HG03520 (cell line): Measurements from ENCODE around the gene MIB2.
"Not testable (repeated sequence)": the region's sequence is repeated elsewhere in the genome, so short reads cannot be mapped to it uniquely, and the experiment has no call there.

Source experiments
- ATAC-seq: cut with Tn5 transposase; IDR thresholded peaks from one replicate; pipeline ENCODE4 v1.9.1; 2021; ENCODE audit warnings: mild to moderate bottlenecking, moderate library complexity; ENCODE audit not compliant: unreplicated experiment

The MIB2 gene

DNA sequence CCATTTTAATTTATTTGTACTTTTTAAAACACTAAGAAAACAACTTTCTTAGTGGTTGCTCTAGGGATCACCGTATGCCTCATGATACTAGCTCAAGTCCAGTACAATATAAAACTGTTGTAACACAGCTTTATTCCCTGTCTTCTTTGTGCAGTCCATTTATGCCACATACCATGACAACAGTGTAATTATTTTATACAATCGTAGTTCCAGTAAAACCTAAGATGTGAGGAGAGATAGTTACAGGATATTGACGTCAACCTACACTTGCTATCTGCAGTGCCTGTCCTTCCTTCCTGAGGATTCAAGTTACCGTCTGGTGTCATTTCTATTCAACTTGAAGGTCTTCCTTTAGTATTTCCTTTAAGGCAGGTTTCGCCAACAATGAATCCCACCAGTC lies 31.0 kb downstream of the MIB2 start:
- not testable (repeated sequence) for ATAC-seq

DNA sequence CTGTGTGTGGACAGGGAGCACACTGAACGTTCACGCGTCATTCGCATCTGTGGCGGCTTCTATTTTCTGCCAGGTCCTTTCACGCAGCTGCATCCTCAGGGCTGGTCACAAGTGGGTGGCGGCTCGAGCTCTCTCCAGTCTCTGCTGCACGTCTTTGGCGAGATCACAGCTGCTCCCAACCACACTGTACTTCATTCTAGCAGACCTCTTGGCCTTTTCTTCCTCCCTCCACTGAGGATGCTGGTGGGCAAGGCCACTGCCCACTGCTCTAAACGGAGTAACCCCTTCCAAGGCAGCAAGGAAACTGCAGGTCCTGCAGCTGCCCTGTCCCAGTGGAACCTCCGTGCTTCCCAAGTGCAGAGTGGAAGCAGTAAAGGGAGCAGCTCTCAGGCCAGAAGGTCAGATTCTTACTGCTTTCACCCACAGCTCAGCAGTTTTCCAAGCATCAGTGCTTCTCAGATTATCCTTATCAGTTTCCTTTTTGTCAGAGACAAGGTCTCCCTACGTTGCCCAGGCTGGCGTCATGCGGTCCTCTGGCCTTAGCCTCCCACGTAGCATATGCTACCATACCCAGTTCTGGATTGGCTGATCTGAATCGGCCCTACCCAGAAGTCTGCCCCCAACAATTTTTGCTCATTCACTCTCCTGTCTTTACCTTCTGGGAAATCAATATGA lies 32.4 kb downstream of the MIB2 start:
- ATAC-seq, result not testable (repeated sequence)

DNA sequence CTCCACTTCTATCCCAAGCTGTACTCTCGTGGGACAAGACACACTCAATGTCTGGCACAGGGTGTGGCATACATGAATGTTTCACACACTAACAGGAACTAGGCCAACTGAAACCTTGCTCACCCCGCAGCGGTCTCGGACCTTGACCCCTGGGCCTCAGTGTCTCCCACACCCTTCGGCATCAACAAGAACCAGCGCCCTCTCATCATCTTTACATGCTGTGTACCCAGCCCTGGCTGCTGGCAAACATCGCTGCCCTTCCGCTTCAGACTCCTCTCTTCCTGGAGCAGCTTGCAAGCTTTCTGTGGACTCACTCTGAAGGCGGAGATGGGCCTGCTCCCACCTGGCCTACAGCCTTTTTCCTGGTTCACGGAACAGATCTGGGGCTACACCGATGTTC lies 33.0 kb downstream of the MIB2 start:
- not testable (repeated sequence) for ATAC-seq

DNA sequence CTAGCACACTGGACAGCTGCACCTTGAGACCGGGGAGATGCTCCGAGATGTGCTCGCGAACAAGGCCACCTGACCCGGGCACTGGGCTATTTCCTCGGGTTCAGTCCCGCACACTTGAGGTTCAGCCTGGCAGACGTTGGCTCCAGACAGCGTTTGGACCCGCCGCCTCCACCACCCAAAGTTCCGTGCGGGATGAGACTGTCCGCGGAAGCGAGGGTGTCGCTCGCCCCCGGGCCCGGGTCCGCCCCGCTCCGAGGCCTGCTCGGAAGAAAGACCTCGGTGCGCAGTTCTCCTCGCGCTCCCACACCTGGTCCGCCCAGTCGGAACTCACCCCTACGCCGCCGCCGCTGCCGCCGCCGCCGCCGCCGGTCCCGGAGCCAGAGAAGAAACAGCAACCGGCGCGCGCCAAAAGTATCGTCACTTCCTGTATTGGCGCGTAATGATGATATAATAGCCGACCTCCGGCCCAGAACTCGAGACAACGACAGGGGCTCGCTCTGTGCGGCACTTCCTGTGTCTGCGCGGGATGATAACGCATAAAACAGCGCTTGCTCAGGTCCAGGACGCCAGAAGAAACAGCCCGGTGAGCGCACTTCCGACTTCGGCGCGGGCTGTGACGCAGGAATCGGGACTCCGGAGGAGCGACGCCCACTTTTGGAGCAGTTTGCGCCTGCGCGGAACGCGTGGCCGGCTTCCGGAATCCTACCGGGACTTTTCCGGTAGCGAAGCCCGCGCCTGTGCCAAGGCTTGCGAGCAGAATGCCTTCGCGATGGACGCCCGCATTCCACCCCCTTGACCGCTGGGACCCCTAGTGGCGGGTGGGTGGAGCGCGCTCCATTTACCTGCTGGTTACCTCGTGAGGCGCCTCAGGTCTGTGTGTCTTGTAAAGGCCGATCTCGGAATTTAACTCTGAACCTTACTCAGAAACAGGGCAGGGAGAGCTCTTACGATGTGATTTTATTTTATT lies 43.6 kb downstream of the MIB2 start, which contains the start of gene CDK11B:
Gene CDK11B, minus strand, starts transcription at position 422 of the 967 bp plus-strand sequence. CDS start 1,519 bp downstream, outside the sequence.
- ATAC-seq, result peak; percentile 91

DNA sequence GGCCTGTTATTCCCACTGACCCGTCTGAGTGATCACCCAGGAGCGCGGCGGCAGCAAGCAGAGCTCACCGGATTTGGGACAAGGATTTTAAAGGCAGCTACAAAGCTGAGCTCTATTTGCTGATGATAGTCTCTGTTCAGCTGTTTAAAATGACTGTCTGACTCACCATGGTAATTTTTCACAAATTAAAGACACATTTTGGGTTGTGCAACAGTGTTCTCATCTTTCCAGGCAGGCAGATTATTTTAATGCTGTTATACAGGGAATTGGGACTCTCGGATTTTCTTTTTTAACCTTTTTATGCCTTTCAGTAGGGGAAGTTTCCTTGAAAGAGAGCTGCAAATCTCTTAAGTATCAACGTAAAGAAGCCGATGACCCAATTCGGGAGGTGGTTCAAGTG lies 47.1 kb downstream of the MIB2 start:
- ATAC-seq, result not testable (repeated sequence)

DNA sequence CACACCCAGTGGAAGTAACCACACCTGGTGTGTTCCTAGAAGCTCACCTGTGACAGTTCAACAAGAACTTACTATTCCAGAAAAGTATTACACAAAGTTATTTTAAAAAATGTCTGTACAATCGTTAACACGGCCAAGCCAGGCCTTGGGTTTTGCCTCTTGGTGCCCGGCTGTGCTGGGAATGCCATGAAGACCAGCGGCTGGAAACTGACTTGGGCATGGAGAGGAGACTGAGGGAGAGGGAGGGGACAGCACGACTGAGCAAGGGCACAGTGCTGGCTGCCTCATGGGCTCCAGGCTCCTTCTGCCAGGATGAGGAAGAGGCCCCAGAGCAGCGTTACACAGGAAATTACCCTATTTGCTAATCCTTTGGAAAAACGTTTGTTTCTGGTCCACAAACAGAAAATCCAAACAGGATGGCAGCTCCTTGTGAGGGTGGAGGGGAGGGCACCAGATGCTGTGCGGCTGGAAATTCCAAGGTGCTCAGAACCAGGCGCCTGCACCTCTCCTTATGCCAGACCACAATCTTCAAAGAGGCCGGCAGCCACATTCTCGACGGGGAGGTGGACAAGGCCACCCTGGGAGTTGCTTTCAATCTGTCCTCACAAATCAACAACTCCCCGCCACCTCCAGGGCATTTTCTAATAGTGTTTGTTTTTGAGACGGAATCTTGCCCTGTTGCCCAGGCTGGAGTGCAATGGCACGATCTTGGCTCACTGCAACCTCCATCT lies 47.7 kb downstream of the MIB2 start:
- not testable (repeated sequence) for ATAC-seq

DNA sequence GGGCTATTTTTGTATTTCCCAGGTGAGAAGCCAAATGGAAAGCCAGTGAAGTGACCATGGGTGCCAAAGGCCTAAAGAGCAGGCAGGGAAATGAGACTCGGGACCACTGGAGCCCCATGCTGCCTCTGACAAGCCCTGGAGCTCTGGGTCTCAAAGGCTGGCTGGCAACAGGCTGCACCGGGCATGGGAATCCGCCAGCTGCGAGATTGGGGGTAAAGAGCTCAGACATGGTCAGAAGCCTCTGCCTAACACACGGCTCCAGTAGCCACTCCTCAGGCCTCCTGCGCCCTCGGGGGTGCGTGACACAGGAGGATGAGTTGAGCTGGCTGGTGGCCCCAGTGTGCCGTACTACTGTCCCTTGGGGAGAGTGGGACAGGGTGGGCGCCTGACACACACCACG lies 49.0 kb downstream of the MIB2 start:
- not testable (repeated sequence) for ATAC-seq

DNA sequence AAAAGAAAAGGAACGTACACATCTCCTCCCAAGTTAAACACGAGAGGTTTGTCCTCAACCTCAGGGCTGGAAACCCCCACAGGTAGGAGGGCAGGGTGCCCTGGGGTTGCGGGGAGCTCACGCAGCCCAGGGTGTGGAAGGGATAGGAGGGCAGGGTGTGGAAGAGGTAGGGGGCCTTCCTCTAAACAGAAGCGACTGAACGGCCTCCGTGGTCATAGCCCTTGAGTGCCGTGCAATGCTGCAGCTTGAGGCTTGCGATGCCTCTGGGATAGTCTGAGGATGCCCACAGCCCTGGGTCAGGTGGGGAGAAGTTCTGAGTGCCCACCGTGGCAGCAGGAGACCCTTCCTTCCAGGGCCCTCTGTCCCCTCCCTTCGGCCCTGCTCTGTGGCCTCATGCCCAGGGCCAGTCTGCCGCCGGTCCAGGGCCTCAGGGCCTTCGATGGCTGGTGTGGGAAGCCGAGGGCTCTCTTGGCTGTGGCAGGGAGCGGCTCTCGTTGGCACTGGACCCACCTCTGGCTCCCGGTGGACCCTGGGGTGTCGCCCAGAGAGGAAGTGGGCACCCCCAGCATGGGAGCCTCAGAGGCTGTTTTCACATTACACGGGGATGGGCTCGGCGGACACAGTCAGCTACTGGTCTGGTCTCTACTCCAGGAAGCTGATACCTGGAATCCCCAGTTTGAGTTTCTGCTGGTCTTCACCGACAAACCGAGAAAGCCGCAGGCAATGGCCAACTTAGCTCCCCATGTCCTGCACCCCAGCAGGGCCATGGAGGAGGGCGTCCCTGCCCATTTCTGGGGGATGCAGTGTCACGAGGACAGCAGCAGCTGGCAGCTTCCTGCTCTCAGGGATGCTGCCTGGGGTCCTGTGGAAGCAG lies 49.9 kb downstream of the MIB2 start:
- no peak for ATAC-seq

DNA sequence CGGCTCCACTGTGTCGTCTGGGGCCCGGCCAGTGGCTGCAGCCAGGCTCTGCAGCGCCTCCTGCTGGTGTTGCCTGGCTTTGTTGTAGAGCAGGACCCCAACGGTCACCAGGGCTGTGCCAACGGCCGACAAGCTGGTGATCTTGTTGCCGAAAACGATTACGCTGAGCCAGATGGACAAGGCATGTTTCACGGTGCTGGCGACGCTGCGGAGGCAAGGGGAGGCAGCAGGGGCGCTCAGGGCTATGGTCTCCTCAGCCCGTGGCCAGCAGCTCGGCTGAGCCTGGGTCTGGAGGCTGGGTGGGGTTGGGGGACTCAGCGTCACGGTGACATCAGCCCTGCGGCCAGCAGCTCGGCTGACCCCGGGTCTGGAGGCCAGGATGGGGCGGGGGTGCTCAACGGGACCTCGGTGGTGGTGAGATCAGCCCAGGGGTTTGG lies 50.5 kb downstream of the MIB2 start:
- ATAC-seq, result no peak

DNA sequence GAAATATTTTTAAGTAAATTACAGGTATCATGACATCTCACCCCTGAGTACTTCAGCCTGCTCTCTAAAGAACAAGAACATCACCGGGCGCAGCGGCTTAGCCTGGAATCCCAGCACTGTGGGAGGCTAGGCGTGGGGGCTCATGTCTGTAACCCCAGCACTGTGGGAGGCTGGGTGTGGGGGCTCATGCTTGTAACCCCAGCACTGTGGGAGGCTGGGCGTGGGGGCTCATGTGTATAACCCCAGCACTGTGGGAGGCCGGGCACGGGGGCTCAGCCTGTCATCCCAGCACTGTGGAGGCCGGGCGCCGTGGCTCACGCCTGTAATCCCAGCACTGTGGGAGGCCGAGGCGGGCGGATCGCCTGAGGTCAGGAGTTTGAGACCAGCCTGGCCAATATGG lies 51.2 kb downstream of the MIB2 start:
- no peak for ATAC-seq

DNA sequence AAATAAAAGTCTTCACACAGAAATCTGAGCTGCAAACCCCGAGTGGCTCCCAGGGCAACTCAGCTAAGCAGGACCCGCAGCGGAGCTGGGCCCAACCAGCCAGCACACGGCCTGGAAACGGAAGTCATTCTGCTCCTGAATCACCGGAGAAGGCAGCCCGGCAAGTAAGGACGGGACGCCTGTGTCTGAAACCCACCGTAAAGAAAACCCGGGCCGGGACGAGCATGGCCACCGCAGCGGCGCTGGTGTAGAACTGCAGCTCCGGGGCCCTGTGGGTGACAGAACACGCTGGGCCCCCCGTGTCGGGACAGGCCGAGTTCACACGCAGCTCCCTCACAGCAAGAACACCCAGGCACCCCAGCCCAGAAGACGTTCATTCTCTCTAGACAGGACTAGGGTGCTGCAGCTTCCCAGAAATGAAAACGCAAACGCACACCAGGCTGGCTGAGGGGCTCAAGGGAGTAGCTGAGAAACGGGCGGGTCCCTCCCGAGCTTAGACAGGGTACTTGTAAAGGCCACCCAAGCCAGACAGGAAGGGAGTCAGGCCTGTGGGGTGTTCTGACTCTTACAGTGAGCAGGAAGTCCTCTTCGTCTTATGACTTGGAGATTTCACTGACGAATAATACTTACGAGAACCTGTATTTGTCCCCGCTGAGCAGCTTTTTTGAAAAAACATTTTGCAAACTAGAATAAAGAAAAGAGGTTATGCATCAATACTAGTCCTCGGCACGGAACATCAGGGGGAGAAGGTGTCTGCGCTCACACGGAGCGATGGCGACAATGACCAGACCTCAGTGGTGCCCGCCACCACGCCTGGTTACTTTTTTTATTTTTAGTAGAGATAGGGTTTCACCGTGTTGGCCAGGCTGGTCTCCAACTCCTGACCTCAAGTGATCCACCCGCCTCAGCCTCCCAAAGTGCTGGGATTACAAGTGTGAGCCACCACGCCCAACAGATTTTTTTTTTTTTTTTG lies 54.5 kb downstream of the MIB2 start:
- ATAC-seq, result no peak

DNA sequence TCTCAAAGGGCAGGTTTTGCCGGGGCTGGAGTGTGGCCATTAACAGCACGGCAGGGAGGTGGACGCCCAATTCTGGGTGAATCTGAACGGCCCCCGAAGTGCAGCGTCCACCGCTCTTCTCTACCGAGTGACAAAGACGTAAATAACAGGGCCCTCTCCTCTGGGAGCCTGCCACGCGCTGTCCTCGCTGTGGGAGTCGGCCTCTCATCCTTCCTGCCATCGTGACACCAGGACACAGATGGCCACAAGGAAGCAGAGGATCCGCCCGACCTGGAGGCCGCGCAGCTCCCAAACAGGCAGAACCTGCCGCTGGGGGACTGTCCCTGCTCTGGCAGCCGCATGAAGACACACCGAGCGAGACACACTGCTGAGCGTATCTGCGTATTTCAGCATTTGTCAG lies 55.6 kb downstream of the MIB2 start:
- no peak for ATAC-seq

DNA sequence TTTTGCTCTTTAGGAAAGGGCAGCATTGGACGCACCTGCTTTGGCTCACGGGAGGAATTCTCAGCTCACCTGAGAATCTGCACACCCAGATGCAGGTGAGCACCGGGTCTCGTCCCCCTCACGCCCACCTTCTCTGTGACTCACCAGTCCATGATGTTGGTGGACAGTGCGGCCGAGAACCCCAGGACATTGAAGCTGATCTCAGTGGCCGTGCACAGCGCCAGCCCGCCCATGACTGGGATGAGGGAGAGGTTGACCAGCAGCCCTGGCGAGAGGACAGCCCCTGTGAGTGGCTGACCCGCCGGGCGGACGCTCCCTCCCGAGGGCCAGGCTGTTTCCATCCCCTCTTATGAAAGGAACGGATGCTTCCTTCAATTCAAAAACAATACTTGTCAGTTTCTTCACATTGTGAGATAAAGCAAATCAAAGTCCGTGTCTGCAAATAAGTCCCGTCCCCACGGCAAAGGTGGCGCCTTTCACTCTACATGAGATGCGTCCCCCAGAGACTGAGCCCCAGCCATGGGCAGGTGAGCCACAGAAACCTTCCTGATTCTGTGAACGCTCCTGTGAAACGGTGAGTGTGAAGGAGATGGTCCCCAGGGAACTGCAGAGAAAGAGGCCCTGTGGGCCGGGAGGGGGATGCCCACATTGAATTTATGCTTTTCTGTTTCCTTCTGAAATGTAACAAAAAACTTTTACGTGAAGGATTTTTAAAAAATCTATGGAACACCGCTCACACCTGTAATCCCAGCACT lies 56.2 kb downstream of the MIB2 start:
- no peak for ATAC-seq

DNA sequence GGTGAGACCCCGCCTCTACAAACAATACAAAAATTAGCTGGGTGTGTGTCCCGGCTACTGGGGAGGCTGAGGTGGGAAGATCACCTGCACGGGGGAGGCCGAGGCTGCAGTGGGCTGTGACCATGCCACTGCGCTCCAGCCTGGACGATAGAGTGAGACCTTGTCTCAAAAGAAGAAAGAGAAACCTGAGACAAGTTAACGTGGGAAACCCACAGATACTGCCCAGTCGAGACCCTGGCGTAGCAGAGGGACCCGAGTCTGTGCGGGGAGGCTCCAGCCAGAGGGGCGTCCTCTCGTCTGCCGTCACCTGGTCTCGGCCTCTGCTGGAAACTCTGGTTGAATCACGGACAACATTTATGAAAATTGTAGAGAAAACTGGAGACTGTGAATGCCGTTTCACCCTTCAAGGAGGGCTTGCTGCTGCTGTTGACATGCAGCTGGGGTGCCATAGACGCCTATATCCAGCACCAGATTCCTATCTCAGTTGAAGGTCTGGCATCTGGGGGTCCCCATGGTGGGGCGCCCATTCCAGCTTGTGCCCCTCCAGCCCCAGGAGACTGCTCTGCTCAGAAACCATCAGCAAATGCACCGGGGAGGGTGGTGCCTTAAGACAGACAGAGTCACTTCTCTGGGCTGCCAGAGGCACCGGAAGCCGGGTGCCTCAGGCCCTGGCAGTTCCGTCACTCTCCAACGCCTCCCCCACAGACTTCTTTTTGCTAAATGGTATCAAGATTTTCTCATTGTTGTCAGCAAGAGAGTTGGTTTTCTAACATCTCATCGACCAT lies 57.1 kb downstream of the MIB2 start:
- no peak for ATAC-seq

DNA sequence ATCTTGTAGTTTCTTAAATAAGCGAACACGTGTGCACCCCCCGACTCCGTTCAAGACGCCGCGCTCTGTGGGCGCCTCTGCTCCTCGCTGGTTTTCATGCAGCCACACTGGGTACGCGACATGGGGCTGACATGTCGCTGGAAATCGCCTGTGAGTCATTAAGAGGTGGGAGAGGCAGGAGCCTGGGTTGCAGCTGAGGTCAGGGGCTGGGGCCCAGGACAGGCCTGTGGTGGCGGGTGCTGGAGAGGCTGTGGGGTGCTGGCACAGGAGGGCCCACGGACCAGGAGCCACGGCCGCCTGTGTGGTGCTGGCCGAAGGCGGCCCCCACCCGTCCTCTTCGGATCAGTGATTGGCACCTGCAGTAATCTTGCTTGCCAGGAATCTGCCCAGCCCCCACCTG lies 59.5 kb downstream of the MIB2 start:
- ATAC-seq, result not testable (repeated sequence)

DNA sequence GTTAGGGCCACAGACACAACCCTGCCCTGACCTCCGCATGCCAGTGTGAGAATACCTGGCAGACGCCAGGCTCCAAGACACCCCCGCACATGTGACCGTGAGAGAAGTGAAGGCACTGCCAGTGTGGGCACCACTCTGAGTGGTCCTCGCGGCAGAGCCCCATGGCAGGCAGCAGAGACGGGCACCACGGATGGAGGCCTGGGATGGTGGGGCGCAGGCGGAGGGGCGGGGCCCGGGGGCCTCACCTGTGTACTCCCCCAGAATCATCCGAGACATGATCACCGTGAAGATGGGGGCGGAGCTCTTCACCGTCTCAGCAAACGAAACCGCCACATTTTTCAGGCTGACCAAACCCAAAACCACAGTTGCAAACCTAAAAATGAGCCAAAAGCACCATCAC lies 59.9 kb downstream of the MIB2 start:
- not testable (repeated sequence) for ATAC-seq

DNA sequence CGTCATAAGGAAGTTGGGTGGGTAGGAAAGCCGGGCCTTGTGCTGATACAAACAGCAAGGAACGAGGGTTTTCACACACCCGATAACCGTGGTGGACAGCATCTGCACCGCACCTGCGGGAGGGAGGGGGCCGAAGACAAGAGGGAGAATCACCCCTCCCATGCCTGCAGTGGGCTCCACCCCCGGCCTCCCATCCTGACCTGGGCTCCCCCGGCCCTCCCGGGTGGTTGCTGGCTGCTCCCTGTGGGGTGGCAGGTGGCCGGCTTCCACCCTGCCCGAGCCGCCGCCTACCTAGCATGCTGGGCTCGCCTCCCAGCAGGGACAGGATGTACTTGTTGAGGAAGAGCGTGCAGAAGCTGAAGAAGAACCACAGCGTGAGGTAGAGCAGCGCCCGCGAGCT lies 60.8 kb downstream of the MIB2 start:
- ATAC-seq, result not testable (repeated sequence)
